ENCODE results near the gene SHBG.
"Not testable (repeated sequence)": the region's sequence is repeated elsewhere in the genome, so short reads cannot be mapped to it uniquely, and the experiment has no call there.

Gene SHBG

GRCh38 chr17:7629939-7630571, at the start of gene SHBG:
TSS of gene SHBG (plus strand) at chr17:7630135. CDS start at chr17:7630173, 38 bp downstream.
- no peak for DNase-seq

GRCh38 chr17:7580604-7581575, 49.0 kb upstream of the SHBG start:
- no peak for DNase-seq

- DNase-seq: no peak
These were observed 47.3 kb upstream of the SHBG start for GRCh38 chr17:7582396-7583252.

- peak; percentile 96 for DNase-seq
These were observed 46.5 kb upstream of the SHBG start, which contains the start of gene MPDU1 for GRCh38 chr17:7583253-7584109. TSS of gene MPDU1 (plus strand) at chr17:7583852. CDS start at chr17:7583863, 11 bp downstream.

- DNase-seq: no peak
These were observed 43.1 kb upstream of the SHBG start for GRCh38 chr17:7586673-7587419.

GRCh38 chr17:7587420-7588151, 42.3 kb upstream of the SHBG start:
- DNase-seq: no peak

GRCh38 chr17:7588553-7589203, 41.3 kb upstream of the SHBG start:
- no peak for DNase-seq

- DNase-seq: no peak
These were observed 40.6 kb upstream of the SHBG start for GRCh38 chr17:7589204-7589868.

GRCh38 chr17:7589891-7590691, 39.8 kb upstream of the SHBG start, which contains the start of gene SOX15:
TSS of gene SOX15 (minus strand) at chr17:7590094. CDS start at chr17:7589676, 418 bp downstream.
- no peak for DNase-seq

GRCh38 chr17:7590743-7591142, 39.2 kb upstream of the SHBG start:
- no peak for DNase-seq

GRCh38 chr17:7591596-7591995, 38.3 kb upstream of the SHBG start:
- no peak for DNase-seq

GRCh38 chr17:7592422-7593021, 37.4 kb upstream of the SHBG start:
- no peak for DNase-seq

- DNase-seq: no peak
These were observed 36.6 kb upstream of the SHBG start for GRCh38 chr17:7593296-7593695.

- DNase-seq: not testable (repeated sequence)
These were observed 32.4 kb upstream of the SHBG start for GRCh38 chr17:7597561-7597960.

- DNase-seq: no peak
These were observed 23.7 kb upstream of the SHBG start for GRCh38 chr17:7606280-7606679.

GRCh38 chr17:7610641-7611040, 19.3 kb upstream of the SHBG start:
- no peak for DNase-seq

GRCh38 chr17:7611635-7612293, 18.2 kb upstream of the SHBG start:
- no peak for DNase-seq

GRCh38 chr17:7612294-7612640, 17.7 kb upstream of the SHBG start:
- no peak for DNase-seq

Data from NCI-H1048 (cell line).